Measurements from ENCODE around the gene TRAPPC4.

GRCh38 chr11:119046489-119046888, 27.9 kb downstream of the TRAPPC4 start:
- no peak for TF ChIP-seq TAF1 (IDR thresholded peaks at IDR 0.05; ENCODE audit: low read depth, low read length)
- no peak for TF ChIP-seq POLR2A (IDR thresholded peaks at IDR 0.05; ENCODE audit: control extremely low read depth in 1 of 2, low read depth in 2 of 2, low read length in 2 of 2)
- TF ChIP-seq CTCF (IDR thresholded peaks at IDR 0.05; ENCODE audit: control extremely low read depth in 1 of 3, insufficient read depth in 1 of 3, low read depth in 1 of 3, low read length in 3 of 3) = no peak
- no peak for TF ChIP-seq EZH2 (IDR thresholded peaks at IDR 0.05; ENCODE audit: low read depth, low read length, severe bottlenecking)
- TF ChIP-seq CREB1 (IDR thresholded peaks at IDR 0.05) = no peak
- TF ChIP-seq JUND (IDR thresholded peaks at IDR 0.05; ENCODE audit: low read length) = no peak
- no peak for TF ChIP-seq TEAD4 (IDR thresholded peaks at IDR 0.05; ENCODE audit: low read depth, low read length)
- TF ChIP-seq SIN3A (conservative IDR thresholded peaks at IDR 0.05 in 1 of 2, IDR thresholded peaks at IDR 0.05 in 1 of 2; ENCODE audit: low read depth in 1 of 2, low read length in 2 of 2) = no peak
- no peak for TF ChIP-seq CEBPB (IDR thresholded peaks at IDR 0.05; ENCODE audit: low read depth, low read length)
- no peak for TF ChIP-seq ATF3 (IDR thresholded peaks at IDR 0.05; ENCODE audit: insufficient read depth, low read depth, low read length)
- TF ChIP-seq CHD2 (IDR thresholded peaks at IDR 0.05; ENCODE audit: low read length) = no peak
- TF ChIP-seq TCF12 (IDR thresholded peaks at IDR 0.05; ENCODE audit: low read depth, low read length) = no peak
- no peak for TF ChIP-seq BRCA1 (IDR thresholded peaks at IDR 0.05; ENCODE audit: low read depth, low read length)
- TF ChIP-seq POLR2AphosphoS5 (IDR thresholded peaks at IDR 0.05; ENCODE audit: low read depth, low read length) = no peak
